ENCODE data around the gene MYO5C. TPM values are rescaled to one million over a fixed set of nuclear protein-coding genes. Genes with fewer than 3 reads are reported as not detected.

MYO5C gene
- total and polyA plus RNA-seq, 2 of the 8 experiments (the other 6 are each of a cell fraction or from before 2014, with no cell fraction given): 8.2 to 26.7 TPM

- Histone ChIP-seq H3K4me3 (ENCODE audit: extremely low read depth in 1 of 4, insufficient read depth in 2 of 4, low read depth in 3 of 4, low read length in 4 of 4) (no peak overlapping the region), H4K20me1 (replicated peaks in 1 of 2; ENCODE audit: control insufficient read depth in 1 of 2, insufficient read depth in 2 of 2, low read length in 2 of 2) (no peaks in the 10 kb centered on the region), H3K9ac (replicated peaks in 1 of 4; ENCODE audit: extremely low read depth in 1 of 4, low read depth in 3 of 4, low read length in 3 of 4) (no peak overlapping the region), H3K23ac (ENCODE audit: insufficient read length) (no peak overlapping the region), H4K5ac (ENCODE audit: insufficient read length, low read depth, low read length) (no peak overlapping the region), H4K91ac (replicated peaks; ENCODE audit: insufficient read length, low read length) (no peak overlapping the region), H3K79me2 (ENCODE audit: control insufficient read depth in 1 of 2, insufficient read depth in 2 of 2, low read length in 2 of 2) (no peaks in the 10 kb centered on the region), H3K79me1 (ENCODE audit: low read depth, low read length) (no peaks in the 10 kb centered on the region), H4K8ac (ENCODE audit: extremely low read depth, insufficient read depth, low read length) (peak overlapping the region; percentile 31; the same call in 1 of the 2 replicates), H3K9me3 (ENCODE audit: insufficient read depth in 2 of 2, low read depth in 1 of 2, low read length in 1 of 2) (no peaks in the 10 kb centered on the region), H2BK12ac (ENCODE audit: low read depth, low read length) (no peak overlapping the region), H2AK5ac (ENCODE audit: low read depth, low read length) (no peak overlapping the region), H3K27me3 (replicated peaks in 1 of 4; ENCODE audit: control insufficient read depth in 3 of 4, extremely low read depth in 1 of 4, insufficient read depth in 3 of 4, low read length in 3 of 4) (no peaks in the 10 kb centered on the region), H2BK5ac (ENCODE audit: low read depth, low read length) (no peak overlapping the region), H3K56ac (replicated peaks; ENCODE audit: insufficient read length, low read depth, low read length) (no peak overlapping the region), H3K4me2 (ENCODE audit: insufficient read depth in 1 of 2, low read depth in 2 of 2, low read length in 2 of 2) (no peak overlapping the region; a peak in 1 of 4 replicates), H3K36me3 (ENCODE audit: control insufficient read depth in 2 of 4, insufficient read depth in 4 of 4, low read length in 3 of 4) (no peaks in the 10 kb centered on the region), H3K27ac (ENCODE audit: low read depth, low read length) (no peak overlapping the region), H2BK120ac (replicated peaks; ENCODE audit: low read depth, low read length) (no peak overlapping the region), H2AFZ (ENCODE audit: low read length) (no peak overlapping the region), H3K4ac (replicated peaks; ENCODE audit: insufficient read length, low read depth, low read length) (no peak overlapping the region), H2BK20ac (ENCODE audit: low read length) (no peak overlapping the region), H2BK15ac (ENCODE audit: low read length) (no peak overlapping the region), H3K18ac (ENCODE audit: extremely low read depth, low read length) (no peak overlapping the region), H3K4me1 (replicated peaks in 1 of 4; ENCODE audit: control insufficient read depth in 3 of 4, insufficient read depth in 4 of 4, low read length in 3 of 4) (peaks cover 0 to 5% (median 0%) of the 10 kb centered on the region in 4 experiments; a peak in 2 of 7 replicates), H3K14ac (ENCODE audit: insufficient read length) (no peak overlapping the region), H3K23me2 (ENCODE audit: low read depth, low read length) (no peaks in the 10 kb centered on the region)
- TF ChIP-seq NRF1 (IDR thresholded peaks at IDR 0.05; ENCODE audit: low read depth, low read length): no peak
- no peak for TF ChIP-seq TEAD4 (IDR thresholded peaks at IDR 0.05; ENCODE audit: low read depth, low read length)
- TF ChIP-seq CHD1 (IDR thresholded peaks at IDR 0.05; ENCODE audit: low read depth, low read length): no peak
- no peak for TF ChIP-seq E2F6 (IDR thresholded peaks at IDR 0.05)
- FAIRE-seq (no peak), DNase-seq (ENCODE audit: low read depth in 1 of 2, low spot score in 2 of 2) (no peak)
- ChIA-PET POLR2A (ENCODE audit: partially characterized antibody) (interaction anchor here (1.1 to 1.2 kb wide), 2 partner anchors 8 kb away, joined by 3 read pairs; partner anchors contain the start of gene MYO5C), CTCF (ENCODE audit: partially characterized antibody) (interaction anchor here (0.8 to 2.2 kb wide), 7 partner anchors 15 to 430 kb away, joined by 3 to 9 read pairs (median 5); no protein-coding TSS in a partner anchor)
- WGBS, 2 experiments (ENCODE audit: extremely low coverage in 1 of 2, insufficient coverage in 1 of 2, insufficient read length in 1 of 2, insufficient replicate concordance in 2 of 2, low coverage in 1 of 2, low lambda C conversion rate in 2 of 2, missing lambda C conversion rate in 1 of 2): 88% methylated on average over 3 of the region's 3 CpGs; no CpG with 5 or more reads in 1 of the 2 experiments
These were observed 7.6 kb upstream of the MYO5C start for GRCh38 chr15:52303093-52303772.

All from H1 (cell line).